Measurements from ENCODE around the gene TUBG2.
"Not testable (repeated sequence)": the region's sequence is repeated elsewhere in the genome, so short reads cannot be mapped to it uniquely, and the experiment has no call there.

The TUBG2 gene

GRCh38 chr17:42659079-42659931 is at the start of gene TUBG2:
TSS of gene TUBG2 (plus strand) at chr17:42659284. CDS start at chr17:42659504, 220 bp downstream.
- Mint-ChIP-seq H3K4me1 (ENCODE audit: low read depth) (peaks cover 22% of the 10 kb centered on the region), H3K9me3 (peaks cover 7% of the 10 kb centered on the region), H3K4me3 (peak within 1 kb of the TSS; percentile 87), H3K36me3 (ENCODE audit: low read depth) (no peaks in the 10 kb centered on the region), H3K27ac (peak within 1 kb of the TSS; percentile 82), H3K27me3 (peaks cover 36% of the 10 kb centered on the region)
- intact Hi-C loops (cut with micrococcal nuclease), result no loop called here

- H3K27me3 Mint-ChIP-seq, H3K9me3 Mint-ChIP-seq: not testable (repeated sequence)
- intact Hi-C loops (cut with micrococcal nuclease), result loop anchor here (2.0 kb wide), 1 partner anchor 31 kb away; no protein-coding TSS in a partner anchor
- H3K36me3 Mint-ChIP-seq (ENCODE audit: low read depth), result peaks cover 68% of the 10 kb centered on the region
- peaks cover 21% of the 10 kb centered on the region for H3K4me1 Mint-ChIP-seq (ENCODE audit: low read depth)
- H3K4me3 Mint-ChIP-seq, result peak overlapping the region; percentile 99
- H3K27ac Mint-ChIP-seq, result peak overlapping the region; percentile 90
Measured at GRCh38 chr17:42609814-42610801, 49.0 kb upstream of the TUBG2 start.

- Mint-ChIP-seq H3K27ac (no peak overlapping the region), H3K36me3 (ENCODE audit: low read depth) (peaks cover 60% of the 10 kb centered on the region), H3K9me3 (no peaks in the 10 kb centered on the region), H3K27me3 (no peaks in the 10 kb centered on the region), H3K4me3 (no peak overlapping the region), H3K4me1 (ENCODE audit: low read depth) (peaks cover 4% of the 10 kb centered on the region)
- intact Hi-C loops (cut with micrococcal nuclease), result no loop called here
Measured at GRCh38 chr17:42612013-42612412, 47.1 kb upstream of the TUBG2 start.

GRCh38 chr17:42613699-42614295 is 45.3 kb upstream of the TUBG2 start:
- H3K36me3 Mint-ChIP-seq (ENCODE audit: low read depth), result peaks cover 56% of the 10 kb centered on the region
- no peaks in the 10 kb centered on the region for H3K27me3 Mint-ChIP-seq
- H3K27ac Mint-ChIP-seq, result no peak overlapping the region
- H3K4me1 Mint-ChIP-seq (ENCODE audit: low read depth), result peaks cover 4% of the 10 kb centered on the region
- H3K9me3 Mint-ChIP-seq, result no peaks in the 10 kb centered on the region
- intact Hi-C loops (cut with micrococcal nuclease), result no loop called here
- H3K4me3 Mint-ChIP-seq, result no peak overlapping the region

GRCh38 chr17:42617956-42618431 is 41.1 kb upstream of the TUBG2 start:
- H3K36me3 Mint-ChIP-seq (ENCODE audit: low read depth), result peaks cover 29% of the 10 kb centered on the region
- no peak overlapping the region for H3K27ac Mint-ChIP-seq
- no peak overlapping the region for H3K4me3 Mint-ChIP-seq
- no peaks in the 10 kb centered on the region for H3K9me3 Mint-ChIP-seq
- H3K27me3 Mint-ChIP-seq, result no peaks in the 10 kb centered on the region
- H3K4me1 Mint-ChIP-seq (ENCODE audit: low read depth), result no peaks in the 10 kb centered on the region
- intact Hi-C loops (cut with micrococcal nuclease), result no loop called here

GRCh38 chr17:42618442-42619150 is 40.5 kb upstream of the TUBG2 start:
- Mint-ChIP-seq H3K4me1 (ENCODE audit: low read depth) (no peaks in the 10 kb centered on the region), H3K27me3 (no peaks in the 10 kb centered on the region), H3K4me3 (no peak overlapping the region), H3K9me3 (no peaks in the 10 kb centered on the region), H3K27ac (no peak overlapping the region), H3K36me3 (ENCODE audit: low read depth) (peaks cover 24% of the 10 kb centered on the region)
- intact Hi-C loops (cut with micrococcal nuclease), result no loop called here

GRCh38 chr17:42621987-42622386 is 37.1 kb upstream of the TUBG2 start:
- H3K36me3 Mint-ChIP-seq (ENCODE audit: low read depth); H3K9me3 Mint-ChIP-seq; H3K4me1 Mint-ChIP-seq (ENCODE audit: low read depth); H3K27ac Mint-ChIP-seq; H3K4me3 Mint-ChIP-seq; intact Hi-C loops (cut with micrococcal nuclease); H3K27me3 Mint-ChIP-seq: not testable (repeated sequence)

GRCh38 chr17:42623271-42623670 is 35.8 kb upstream of the TUBG2 start:
- Mint-ChIP-seq H3K4me1 (ENCODE audit: low read depth) (no peaks in the 10 kb centered on the region), H3K27me3 (no peaks in the 10 kb centered on the region), H3K36me3 (ENCODE audit: low read depth) (no peaks in the 10 kb centered on the region), H3K4me3 (no peak overlapping the region), H3K9me3 (no peaks in the 10 kb centered on the region), H3K27ac (no peak overlapping the region)
- intact Hi-C loops (cut with micrococcal nuclease), result no loop called here

- no peaks in the 10 kb centered on the region for H3K9me3 Mint-ChIP-seq
- intact Hi-C loops (cut with micrococcal nuclease), result no loop called here
- H3K36me3 Mint-ChIP-seq (ENCODE audit: low read depth), result no peaks in the 10 kb centered on the region
- H3K4me3 Mint-ChIP-seq, result no peak overlapping the region
- no peaks in the 10 kb centered on the region for H3K27me3 Mint-ChIP-seq
- H3K4me1 Mint-ChIP-seq (ENCODE audit: low read depth), result no peaks in the 10 kb centered on the region
- H3K27ac Mint-ChIP-seq, result no peak overlapping the region
Measured at GRCh38 chr17:42623732-42624596, 35.1 kb upstream of the TUBG2 start.

- H3K27ac Mint-ChIP-seq; H3K27me3 Mint-ChIP-seq; H3K4me1 Mint-ChIP-seq (ENCODE audit: low read depth); H3K36me3 Mint-ChIP-seq (ENCODE audit: low read depth); intact Hi-C loops (cut with micrococcal nuclease); H3K4me3 Mint-ChIP-seq; H3K9me3 Mint-ChIP-seq: not testable (repeated sequence)
Measured at GRCh38 chr17:42627032-42627764, 31.9 kb upstream of the TUBG2 start.

- H3K4me1 Mint-ChIP-seq (ENCODE audit: low read depth), result peaks cover 6% of the 10 kb centered on the region
- H3K4me3 Mint-ChIP-seq, result no peak overlapping the region
- intact Hi-C loops (cut with micrococcal nuclease), result no loop called here
- H3K36me3 Mint-ChIP-seq (ENCODE audit: low read depth), result no peaks in the 10 kb centered on the region
- no peaks in the 10 kb centered on the region for H3K27me3 Mint-ChIP-seq
- no peaks in the 10 kb centered on the region for H3K9me3 Mint-ChIP-seq
- no peak overlapping the region for H3K27ac Mint-ChIP-seq
Measured at GRCh38 chr17:42629411-42630009, 29.6 kb upstream of the TUBG2 start.

- H3K9me3 Mint-ChIP-seq, result no peaks in the 10 kb centered on the region
- H3K27me3 Mint-ChIP-seq, result peaks cover 5% of the 10 kb centered on the region
- H3K27ac Mint-ChIP-seq, result no peak overlapping the region
- no peaks in the 10 kb centered on the region for H3K36me3 Mint-ChIP-seq (ENCODE audit: low read depth)
- intact Hi-C loops (cut with micrococcal nuclease), result no loop called here
- H3K4me1 Mint-ChIP-seq (ENCODE audit: low read depth), result peaks cover 6% of the 10 kb centered on the region
- H3K4me3 Mint-ChIP-seq, result no peak overlapping the region
Measured at GRCh38 chr17:42632949-42633444, 26.1 kb upstream of the TUBG2 start.

All from dendritic cell treated with granulocyte-macrophage colony-stimulating factor and Interleukin-4, amounts not matched to agents 40 ng/mL and 50 ng/mL, for 4 days (primary cell).